Endothelial cell of umbilical vein (primary cell): ENCODE measurements around the gene MT1F. TPM values are rescaled to one million over a fixed set of nuclear protein-coding genes. Genes with fewer than 3 reads are reported as not detected.

ENCODE experiments used
- BruUV-seq: library from RNA; stranded (reverse); fragments of 400-500 nt; replicated peaks from 2 replicates; lab custom pipeline; 2021; lab: Mats Ljungman, UMichigan
- CTCF ChIA-PET: fragments of 300-600, 350-600 bp; sonication (Branson Sonifier 250); formaldehyde crosslinking; loops from one replicate; lab custom pipeline; 2021; ENCODE audit warnings: antibody characterized with exemption, inconsistent platforms; lab: Charles Lee
- POLR2A ChIA-PET: fragments of 300-600, 350-600 bp; sonication (Branson Sonifier 250); formaldehyde crosslinking; loops from one replicate; lab custom pipeline; 2021; ENCODE audit warnings: antibody characterized with exemption, inconsistent platforms; lab: Charles Lee
- DNase-seq: peaks from one replicate; pipeline ENCODE4 v3.0.0-alpha.2; 2011; ENCODE audit warnings: low read depth, low spot score
- FAIRE-seq: peaks from 2 replicates; lab custom pipeline; 2011; peaks lifted over from hg19 to GRCh38; lab: Jason Lieb, UNC
- H2AFZ ChIP-seq: 2 replicates; pipeline ENCODE4 v1.6.0; 2012; ENCODE audit warnings: low read depth, low read length, control low read depth, inconsistent platforms
- H3K27ac ChIP-seq: 2 replicates; pipeline ENCODE4 v1.5.1; 2011; ENCODE audit warnings: low read depth, mild to moderate bottlenecking, control low read depth, low read length, moderate library complexity; ENCODE audit not compliant: insufficient read depth
- H3K27me3 ChIP-seq, 2 experiments: 2 replicates each; pipeline versions ENCODE4 v1.6.0 to v1.6.1; 2011; ENCODE audit warnings: low read length in 2 of 2, mixed read lengths in 1 of 2; ENCODE audit not compliant: control insufficient read depth in 2 of 2, insufficient read depth in 2 of 2
- H3K36me3 ChIP-seq, 2 experiments: 2 replicates in 1 of 2; 3 replicates in 1 of 2; pipeline ENCODE4 v1.5.1; 2011; ENCODE audit warnings: low read length in 2 of 2, mild to moderate bottlenecking in 1 of 2, moderate library complexity in 1 of 2; ENCODE audit not compliant: control insufficient read depth in 2 of 2, insufficient read depth in 2 of 2; ENCODE audit errors: extremely low read depth in 1 of 2
- H3K4me1 ChIP-seq: 3 replicates; pipeline ENCODE4 v1.5.1; 2011; ENCODE audit warnings: mild to moderate bottlenecking, low read length; ENCODE audit not compliant: control insufficient read depth, insufficient read depth; ENCODE audit errors: extremely low read depth
- H3K4me2 ChIP-seq: 2 replicates; pipeline ENCODE4 v1.6.1; 2011; ENCODE audit warnings: low read length, control low read depth, mixed read lengths; ENCODE audit not compliant: insufficient read depth
- H3K4me3 ChIP-seq, 3 experiments: fragments of 200-600 bp in 1 of 3; sonication (generic), shearing (Covaris generic) in 1 of 3; replicated peaks in 1 of 3; 2 replicates each; pipeline ENCODE4 v1.5.1; 2011 to 2016; ENCODE audit warnings: control low read depth in 3 of 3, low read length in 3 of 3, mild to moderate bottlenecking in 2 of 3, inconsistent platforms in 1 of 3, low read depth in 1 of 3, moderate library complexity in 1 of 3; ENCODE audit not compliant: insufficient read depth in 1 of 3
- H3K79me2 ChIP-seq: 2 replicates; pipeline ENCODE4 v1.6.0; 2012; ENCODE audit warnings: low read length, inconsistent platforms; ENCODE audit not compliant: control insufficient read depth, insufficient read depth
- H3K9ac ChIP-seq: replicated peaks from 2 replicates; pipeline ENCODE3; 2011; ENCODE audit warnings: low read length, control low read depth; ENCODE audit not compliant: insufficient read depth; ENCODE audit errors: extremely low read depth
- H3K9me1 ChIP-seq: replicated peaks from 3 replicates; pipeline ENCODE4 v1.6.0; 2011; ENCODE audit warnings: mild to moderate bottlenecking, low read length; ENCODE audit not compliant: control insufficient read depth, insufficient read depth; ENCODE audit errors: extremely low read depth
- H3K9me3 ChIP-seq: replicated peaks from 2 replicates; pipeline ENCODE4 v1.5.1; 2012; ENCODE audit warnings: low read length, inconsistent platforms; ENCODE audit not compliant: control insufficient read depth, insufficient read depth
- H4K20me1 ChIP-seq: replicated peaks from 2 replicates; pipeline ENCODE3; 2011; ENCODE audit warnings: mild to moderate bottlenecking, low read length; ENCODE audit not compliant: control insufficient read depth, insufficient read depth; ENCODE audit errors: extremely low read depth
- CTCF ChIP-seq, 2 donors: IDR thresholded peaks; 1 replicate in 1 of 2; 2 replicates in 1 of 2; pipeline ENCODE4 v1.5.1; 2011; ENCODE audit warnings: low read length in 2 of 2, mild to moderate bottlenecking in 2 of 2, moderate library complexity in 2 of 2, control low read depth in 1 of 2, inconsistent platforms in 1 of 2, low read depth in 1 of 2; ENCODE audit not compliant: insufficient read depth in 1 of 2; ENCODE audit errors: extremely low read depth in 1 of 2
- EZH2 ChIP-seq: IDR thresholded peaks from 2 replicates; pipeline ENCODE4 v1.6.1; 2012; ENCODE audit warnings: borderline replicate concordance, low read depth, mild to moderate bottlenecking, moderate library complexity, low read length, inconsistent platforms; ENCODE audit not compliant: severe bottlenecking
- FOS ChIP-seq: IDR thresholded peaks from 2 replicates; pipeline ENCODE4 v1.6.1; 2011; ENCODE audit warnings: mild to moderate bottlenecking, low read length, moderate library complexity, borderline replicate concordance; ENCODE audit not compliant: insufficient read depth
- GATA2 ChIP-seq: IDR thresholded peaks from 2 replicates; pipeline ENCODE4 v1.7.0; 2011; ENCODE audit warnings: low read depth, mild to moderate bottlenecking, moderate library complexity, mixed read lengths, low read length; ENCODE audit not compliant: insufficient read length, insufficient read depth
- JUN ChIP-seq: IDR thresholded peaks from 2 replicates; pipeline ENCODE4 v1.6.1; 2011; ENCODE audit warnings: borderline replicate concordance, low read depth; ENCODE audit not compliant: insufficient read length, insufficient read depth
- MAX ChIP-seq: IDR thresholded peaks from 2 replicates; pipeline ENCODE4 v1.6.1; 2011; ENCODE audit not compliant: insufficient read depth, insufficient read length
- MYC ChIP-seq: IDR thresholded peaks from one replicate; pipeline ENCODE4 v1.6.1; 2011; ENCODE audit warnings: mild to moderate bottlenecking, low read depth, low read length
- POLR2A ChIP-seq: IDR thresholded peaks from 2 replicates; pipeline ENCODE4 v1.6.1; 2012; ENCODE audit warnings: low read depth, mild to moderate bottlenecking, control low read depth, low read length
- POLR2AphosphoS5 ChIP-seq: IDR thresholded peaks from 2 replicates; pipeline ENCODE4 v1.6.1; 2012; ENCODE audit warnings: low read depth, mild to moderate bottlenecking, control low read depth, low read length, moderate library complexity; ENCODE audit not compliant: insufficient read depth
- dilution Hi-C: fragments of 300-500 bp; cut with MboI; formaldehyde crosslinking; loops from one replicate; pipeline ENCODE4 v1.15.0; 2019; ENCODE audit warnings: low sequenced_read_pairs; ENCODE audit not compliant: extremely low pct_ligation_motif_present
- intact Hi-C: fragments of 100-400 bp; cut with micrococcal nuclease; formaldehyde crosslinking; loops from one replicate; pipeline ENCODE4 v1.10.0; 2022
- polyA plus RNA-seq, 4 experiments: library from polyadenylated mRNA; depleted of rRNA in 3 of 4; stranded (reverse) in 3 of 4; unstranded in 1 of 4; fragments of >200 nt; gene quantifications; 2 replicates each; pipeline versions ENCODE4 v1.2.1 to v1.2.3, GENCODE V29; 2011 to 2012; ENCODE audit warnings: missing spikeins in 1 of 4
- total RNA-seq: library from RNA; stranded (reverse); gene quantifications from 2 replicates; pipeline ENCODE4 v1.2.3, GENCODE V29; 2021

MT1F gene
- total and polyA plus RNA-seq, 2 donors (not counting 3 experiments of a cell fraction or from before 2014, with no cell fraction given): 2.2 to 2.6 TPM

GRCh38 chr16:56701534-56701933, 43.8 kb downstream of the MT1F start:
- peak; percentile 8 for FAIRE-seq

More at GRCh38 chr16:56701534-56701933, 43.8 kb downstream of the MT1F start:
- DNase-seq: no peak
- no peak overlapping the region for H3K27ac ChIP-seq
- intact Hi-C loops (loop anchor here (10.0 kb wide), 2 partner anchors 227 to 387 kb away; no protein-coding TSS in a partner anchor), dilution Hi-C loops (no loop called here)
- H3K36me3 ChIP-seq: no peaks in the 10 kb centered on the region
- TF ChIP-seq MYC (no peak), POLR2AphosphoS5 (no peak), POLR2A (no peak), JUN (no peak), GATA2 (no peak), EZH2 (no peak), FOS (no peak), MAX (no peak), CTCF (IDR thresholded peaks at IDR 0.05; ENCODE audit: extremely low read depth in 1 of 2, insufficient read depth in 1 of 2, low read depth in 1 of 2, low read length in 2 of 2) (no peak)
- no peak overlapping the region for H3K4me2 ChIP-seq
- no peak overlapping the region for H3K4me3 ChIP-seq
- BruUV-seq: no TSS peak
- ChIA-PET CTCF (interaction anchor here (0.8 to 4.3 kb wide), 57 partner anchors 9 to 391 kb away, joined by 3 to 142 read pairs (median 5); partner anchors contain the start of genes MT1A, MT1E, MT1X and MT2A), POLR2A (interaction anchor here (1.0 to 1.4 kb wide), 2 partner anchors 84 to 95 kb away, joined by 3 to 9 read pairs; no protein-coding TSS in a partner anchor)
- H3K9me3 ChIP-seq: no peaks in the 10 kb centered on the region
- H3K9ac ChIP-seq: no peak overlapping the region
- H3K27me3 ChIP-seq: no peaks in the 10 kb centered on the region
- H4K20me1 ChIP-seq: no peaks in the 10 kb centered on the region
- H3K79me2 ChIP-seq: no peaks in the 10 kb centered on the region
- peak overlapping the region; percentile 25 for H2AFZ ChIP-seq
- no peaks in the 10 kb centered on the region for H3K9me1 ChIP-seq
- no peaks in the 10 kb centered on the region for H3K4me1 ChIP-seq
